K562 (cell line): ENCODE measurements around the gene CTNNBL1. TPM values are rescaled to one million over a fixed set of nuclear protein-coding genes. Genes with fewer than 3 reads are reported as not detected.

Experiments
- CHD7 ChIP-seq: fragments of 200-600 bp; sonication (generic); IDR thresholded peaks from one replicate; pipeline ENCODE4 v1.6.1; 2012; ENCODE audit warnings: mild to moderate bottlenecking, low read depth, low read length, inconsistent platforms
- DACH1 ChIP-seq: fragments of 450-650 bp; IDR thresholded peaks from 2 replicates; pipeline ENCODE4 v1.6.1; 2018; ENCODE audit not compliant: partially characterized antibody
- HNRNPK ChIP-seq: fragments of 200-400 bp; formaldehyde crosslinking; IDR thresholded peaks from one replicate; pipeline ENCODE4 v1.6.1; 2018; ENCODE audit warnings: mild to moderate bottlenecking, low read depth, low read length; ENCODE audit not compliant: poor library complexity, severe bottlenecking
- IRF1 ChIP-seq: sonication (generic); formaldehyde crosslinking; IDR thresholded peaks from 2 replicates; pipeline ENCODE4 v1.8.0; 2022; ENCODE audit warnings: missing genetic modification reagents, mild to moderate bottlenecking, borderline replicate concordance
- MAFK ChIP-seq: IDR thresholded peaks from 2 replicates; pipeline ENCODE4 v1.6.1; 2011; ENCODE audit warnings: low read length, improper control_type of control experiment
- POLR2AphosphoS2 ChIP-seq: IDR thresholded peaks from 2 replicates; pipeline ENCODE4 v1.6.1; 2012; ENCODE audit warnings: low read length, improper control_type of control experiment
- RBM39 ChIP-seq: fragments of 200-400 bp; formaldehyde crosslinking; optimal IDR thresholded peaks from 2 replicates; pipeline ENCODE3; 2018; ENCODE audit warnings: low read depth, low read length
- RHOXF2B ChIP-seq: fragments of 250-450 bp; sonication (Bioruptor Pico); conservative IDR thresholded peaks from 2 replicates; pipeline ENCODE4 v1.5.1; 2021
- ZBTB11 ChIP-seq, 3 experiments: fragments of 200-800 bp in 1 of 3; fragments of 250-450 bp in 1 of 3; fragments of 450-650 bp in 1 of 3; sonication (Bioruptor Pico) in 1 of 3; sonication (Bioruptor generic) in 1 of 3; formaldehyde crosslinking in 1 of 3; IDR thresholded peaks; 2 replicates each; pipeline versions ENCODE4 v1.6.1 to v1.8.0; 2016 to 2022; ENCODE audit warnings: mild to moderate bottlenecking in 2 of 3, missing genetic modification characterization in 2 of 3, missing compliant biosample characterization in 1 of 3, moderate library complexity in 1 of 3
- ZNF3 ChIP-seq: fragments of 250-450 bp; sonication (Bioruptor Pico); IDR thresholded peaks from 2 replicates; pipeline ENCODE4 v1.5.0; 2021; ENCODE audit warnings: mild to moderate bottlenecking, moderate library complexity
- polyA plus RNA-seq, 8 experiments: library from polyadenylated mRNA; depleted of rRNA in 4 of 8; stranded (reverse) in 5 of 8; unstranded in 3 of 8; fragments of >200 nt; fragmentation: Nextera tagmentation in 2 of 8; fragmentation: Illumina TruSeq in 1 of 8; extraction: Ambion mirVana in 2 of 8; extraction: Trizol in 1 of 8; gene quantifications; 2 replicates each; pipeline versions ENCODE4 v1.2.1 to v1.2.3, GENCODE V29; 2011 to 2014; ENCODE audit warnings: inconsistent platforms in 1 of 8, missing spikeins in 1 of 8
- total RNA-seq, 7 experiments: library from RNA; depleted of rRNA in 6 of 7; stranded (reverse); fragments of >200 nt in 6 of 7; fragmentation: Illumina TruSeq in 2 of 7; extraction: Trizol in 2 of 7; gene quantifications; 2 replicates each; pipeline versions ENCODE4 v1.2.1 to v1.2.3, GENCODE V29; 2011 to 2021; ENCODE audit warnings: low replicate concordance in 1 of 7

Gene CTNNBL1
- total and polyA plus RNA-seq, 9 of the 15 experiments (the other 6 are each of a cell fraction or from before 2014, with no cell fraction given): 32.4 to 85.6 (median 43.6) TPM

- TF ChIP-seq ZBTB11 (CRISPR knock-in tag; IDR thresholded peaks at IDR 0.05) (no peak), DACH1 (no peak), MAFK (no peak), RBM39 (no peak), POLR2AphosphoS2 (no peak), IRF1 (CRISPR knock-in tag) (no peak), CHD7 (no peak), RHOXF2B (CRISPR knock-in tag) (no peak), HNRNPK (no peak), ZNF3 (CRISPR knock-in tag) (no peak)
These were observed 175.1 kb downstream of the CTNNBL1 start (continued) for GRCh38 chr20:37868851-37869333.
